GM23338 (cell line): ENCODE data around the gene RGS6. TPM values are rescaled to one million over a fixed set of nuclear protein-coding genes. Genes with fewer than 3 reads are reported as not detected.

Experiments
- ATAC-seq: fragments of 200-7000 bp; cut with Tn5 transposase; 3 replicates; pipeline ENCODE4 v1.9.1; 2020
- DNase-seq: peaks from one replicate; pipeline ENCODE4 v3.0.0-alpha.2; 2015; ENCODE audit warnings: low spot score
- H2AFZ ChIP-seq: fragments of 200-600 bp; sonication (generic); 2 replicates; pipeline ENCODE4 v1.8.0; 2016; ENCODE audit warnings: antibody characterized with exemption, mild to moderate bottlenecking, moderate library complexity
- H3F3A ChIP-seq: fragments of 200-600 bp; sonication (generic); replicated peaks from 2 replicates; pipeline ENCODE4 v1.8.0; 2017; ENCODE audit warnings: antibody characterized with exemption, mixed run types, low read depth
- H3K27ac ChIP-seq: fragments of 200-600 bp; sonication (generic); 2 replicates; pipeline ENCODE4 v1.6.1; 2016; ENCODE audit warnings: low read depth
- H3K27me3 ChIP-seq: fragments of 200-600 bp; sonication (generic); 2 replicates; pipeline ENCODE4 v1.8.0; 2016; ENCODE audit warnings: mild to moderate bottlenecking, mixed run types, moderate library complexity; ENCODE audit not compliant: insufficient read depth
- H3K36me3 ChIP-seq: fragments of 200-600 bp; sonication (generic); 2 replicates; pipeline ENCODE4 v1.8.0; 2016; ENCODE audit warnings: mild to moderate bottlenecking; ENCODE audit not compliant: insufficient read depth
- H3K4me1 ChIP-seq: fragments of 200-600 bp; sonication (generic); 2 replicates; pipeline ENCODE4 v1.8.0; 2016; ENCODE audit warnings: mild to moderate bottlenecking, moderate library complexity; ENCODE audit not compliant: insufficient read depth
- H3K4me2 ChIP-seq: fragments of 200-600 bp; sonication (generic); 2 replicates; pipeline ENCODE4 v1.7.1; 2017; ENCODE audit warnings: mixed run types
- H3K4me3 ChIP-seq: fragments of 200-600 bp; sonication (generic); 2 replicates; pipeline ENCODE4 v1.6.1; 2016; ENCODE audit warnings: mixed run types
- H3K79me2 ChIP-seq: fragments of 200-600 bp; sonication (generic); replicated peaks from 2 replicates; pipeline ENCODE4 v1.8.0; 2017; ENCODE audit warnings: mild to moderate bottlenecking; ENCODE audit not compliant: insufficient read depth
- H3K9me2 ChIP-seq: fragments of 200-600 bp; sonication (generic); 2 replicates; pipeline ENCODE4 v1.8.0; 2017; ENCODE audit not compliant: insufficient read depth
- H4K20me1 ChIP-seq: fragments of 200-600 bp; sonication (generic); replicated peaks from 2 replicates; pipeline ENCODE4 v1.8.0; 2017; ENCODE audit warnings: mild to moderate bottlenecking; ENCODE audit not compliant: insufficient read depth
- H3K27ac Mint-ChIP-seq: 2 replicates; pipeline ENCODE4 v1.8.0; 2020; ENCODE audit warnings: inconsistent platforms, mild to moderate bottlenecking, moderate library complexity, mixed read lengths
- H3K27me3 Mint-ChIP-seq: 3 replicates; pipeline ENCODE4 v1.8.0; 2022; ENCODE audit warnings: low read depth, mild to moderate bottlenecking, moderate library complexity, mixed read lengths, inconsistent platforms; ENCODE audit not compliant: insufficient read depth, poor library complexity
- H3K36me3 Mint-ChIP-seq: 3 replicates; pipeline ENCODE4 v1.8.0; 2021; ENCODE audit warnings: low read depth, mild to moderate bottlenecking, inconsistent platforms, moderate library complexity, mixed read lengths
- H3K4me1 Mint-ChIP-seq: 3 replicates; pipeline ENCODE4 v1.8.0; 2020; ENCODE audit warnings: mild to moderate bottlenecking, inconsistent platforms, mixed read lengths
- H3K4me3 Mint-ChIP-seq: 3 replicates; pipeline ENCODE4 v1.8.0; 2021; ENCODE audit warnings: moderate library complexity, mild to moderate bottlenecking, inconsistent platforms, mixed read lengths
- H3K9me3 Mint-ChIP-seq: 3 replicates; pipeline ENCODE4 v1.8.0; 2020; ENCODE audit warnings: moderate library complexity, mild to moderate bottlenecking, inconsistent platforms, mixed read lengths
- CREB1 ChIP-seq: fragments of 250-450 bp; sonication (Bioruptor Pico); IDR thresholded peaks from 2 replicates; pipeline ENCODE4 v1.5.0; 2020; ENCODE audit warnings: low read depth, mild to moderate bottlenecking, moderate library complexity
- EZH2 ChIP-seq: fragments of 200-600 bp; sonication (generic); IDR thresholded peaks from one replicate; pipeline ENCODE4 v1.8.0; 2017; ENCODE audit warnings: antibody characterized with exemption, mild to moderate bottlenecking, low read depth; ENCODE audit not compliant: unreplicated experiment
- EZH2phosphoT487 ChIP-seq: fragments of 200-600 bp; sonication (generic); IDR thresholded peaks from one replicate; pipeline ENCODE4 v1.8.1; 2018; ENCODE audit warnings: antibody characterized with exemption; ENCODE audit not compliant: unreplicated experiment
- NANOG ChIP-seq: IDR thresholded peaks from 2 replicates; pipeline ENCODE4 v1.6.1; 2016; ENCODE audit warnings: antibody characterized with exemption, borderline replicate concordance
- POLR2AphosphoS5 ChIP-seq: IDR thresholded peaks from 2 replicates; pipeline ENCODE4 v1.6.1; 2016; ENCODE audit warnings: antibody characterized with exemption, low read depth
- ZNF114 ChIP-seq: fragments of 250-450 bp; sonication (Bioruptor Pico); IDR thresholded peaks from 2 replicates; pipeline ENCODE4 v1.5.0; 2020; ENCODE audit warnings: mild to moderate bottlenecking, moderate library complexity
- ZNF331 ChIP-seq: fragments of 250-450 bp; sonication (Bioruptor Pico); IDR thresholded peaks from 2 replicates; pipeline ENCODE4 v1.5.0; 2020; ENCODE audit warnings: low read depth, mild to moderate bottlenecking, moderate library complexity
- polyA plus RNA-seq: library from polyadenylated mRNA; unstranded; fragments of >200 nt; fragmentation: Nextera tagmentation; extraction: Ambion mirVana; gene quantifications from 2 replicates; pipeline ENCODE4 v1.2.1, GENCODE V29; 2016
- total RNA-seq: library from RNA; depleted of rRNA; stranded (reverse); fragments of >200 nt; shearing (Covaris generic); gene quantifications from 2 replicates; pipeline ENCODE4 v1.2.3, GENCODE V29; 2014
- TF ChIP-seq, protein P1 (sequence below): IDR thresholded peaks from 2 replicates; pipeline ENCODE4 v1.6.1; 2016; ENCODE audit warnings: antibody characterized with exemption
- TF ChIP-seq, protein P2 (sequence below), 2 experiments: fragments of 200-600 bp in 1 of 2; sonication (generic) in 1 of 2; conservative IDR thresholded peaks; 2 replicates each; pipeline versions ENCODE4 v1.5.1 to v1.6.1; 2016 to 2017; ENCODE audit warnings: antibody characterized with exemption in 2 of 2, low read depth in 2 of 2, mild to moderate bottlenecking in 2 of 2, moderate library complexity in 1 of 2
- TF ChIP-seq, protein P3 (sequence below): fragments of 250-450 bp; sonication (Bioruptor Pico); IDR thresholded peaks from 2 replicates; pipeline ENCODE4 v1.5.0; 2020; ENCODE audit warnings: mild to moderate bottlenecking, moderate library complexity
- TF ChIP-seq, protein P4 (sequence below): IDR thresholded peaks from one replicate; pipeline ENCODE4 v1.6.1; 2018; ENCODE audit warnings: antibody characterized with exemption; ENCODE audit not compliant: unreplicated experiment

The RGS6 gene
- total and polyA plus RNA-seq, 2 experiments from 2014 or later, result 0.66 to 0.83 TPM

DNA sequence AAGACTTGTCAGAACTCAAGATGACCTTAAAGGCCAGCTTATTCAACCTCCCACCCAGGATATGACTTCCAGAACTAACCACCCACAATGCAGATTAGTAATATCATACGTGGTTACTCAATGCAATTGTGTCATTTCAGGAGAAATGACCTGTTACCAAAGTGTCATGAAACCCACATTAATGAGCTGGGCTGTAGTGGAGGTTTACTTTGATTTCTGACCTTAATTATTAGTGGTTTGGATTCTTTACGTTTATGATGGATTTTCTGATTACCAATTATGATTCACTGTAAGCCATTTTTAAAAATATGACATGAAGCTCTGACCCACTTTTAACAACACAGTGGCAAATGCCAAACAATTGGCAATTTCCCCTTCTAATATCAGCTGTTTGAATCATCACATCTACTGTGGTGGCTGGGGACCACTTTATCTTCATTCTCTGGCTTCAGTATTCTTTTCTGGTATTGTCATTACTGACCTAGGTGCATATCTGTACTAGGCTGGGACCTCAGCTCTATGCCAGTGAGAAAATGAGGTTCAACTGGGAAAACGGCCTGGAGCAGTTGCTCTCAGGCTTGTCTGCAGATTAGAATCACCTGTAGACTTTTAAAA is 223.3 kb downstream of the RGS6 start:
- Mint-ChIP-seq H3K9me3 (peaks cover 21% of the 10 kb centered on the region), H3K27me3 (peaks cover 2% of the 10 kb centered on the region), H3K27ac (no peak overlapping the region), H3K4me3 (no peak overlapping the region), H3K4me1 (peaks cover 3% of the 10 kb centered on the region; the same call in 2 of the 3 replicates), H3K36me3 (peaks cover 13% of the 10 kb centered on the region; the same call in 2 of the 3 replicates)
- no peaks in the 10 kb centered on the region for H3K36me3 ChIP-seq
- no peaks in the 10 kb centered on the region for H3K27me3 ChIP-seq
- no peak overlapping the region for H3K27ac ChIP-seq
- no peaks in the 10 kb centered on the region for H4K20me1 ChIP-seq
- ATAC-seq (no peak), DNase-seq (no peak)
- no peaks in the 10 kb centered on the region for H3F3A ChIP-seq
- TF ChIP-seq EZH2, result no peak
- no peak for TF ChIP-seq EZH2phosphoT487
- TF ChIP-seq, protein P1, sequence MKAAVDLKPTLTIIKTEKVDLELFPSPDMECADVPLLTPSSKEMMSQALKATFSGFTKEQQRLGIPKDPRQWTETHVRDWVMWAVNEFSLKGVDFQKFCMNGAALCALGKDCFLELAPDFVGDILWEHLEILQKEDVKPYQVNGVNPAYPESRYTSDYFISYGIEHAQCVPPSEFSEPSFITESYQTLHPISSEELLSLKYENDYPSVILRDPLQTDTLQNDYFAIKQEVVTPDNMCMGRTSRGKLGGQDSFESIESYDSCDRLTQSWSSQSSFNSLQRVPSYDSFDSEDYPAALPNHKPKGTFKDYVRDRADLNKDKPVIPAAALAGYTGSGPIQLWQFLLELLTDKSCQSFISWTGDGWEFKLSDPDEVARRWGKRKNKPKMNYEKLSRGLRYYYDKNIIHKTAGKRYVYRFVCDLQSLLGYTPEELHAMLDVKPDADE, result no peak
- TF ChIP-seq, protein P2, sequence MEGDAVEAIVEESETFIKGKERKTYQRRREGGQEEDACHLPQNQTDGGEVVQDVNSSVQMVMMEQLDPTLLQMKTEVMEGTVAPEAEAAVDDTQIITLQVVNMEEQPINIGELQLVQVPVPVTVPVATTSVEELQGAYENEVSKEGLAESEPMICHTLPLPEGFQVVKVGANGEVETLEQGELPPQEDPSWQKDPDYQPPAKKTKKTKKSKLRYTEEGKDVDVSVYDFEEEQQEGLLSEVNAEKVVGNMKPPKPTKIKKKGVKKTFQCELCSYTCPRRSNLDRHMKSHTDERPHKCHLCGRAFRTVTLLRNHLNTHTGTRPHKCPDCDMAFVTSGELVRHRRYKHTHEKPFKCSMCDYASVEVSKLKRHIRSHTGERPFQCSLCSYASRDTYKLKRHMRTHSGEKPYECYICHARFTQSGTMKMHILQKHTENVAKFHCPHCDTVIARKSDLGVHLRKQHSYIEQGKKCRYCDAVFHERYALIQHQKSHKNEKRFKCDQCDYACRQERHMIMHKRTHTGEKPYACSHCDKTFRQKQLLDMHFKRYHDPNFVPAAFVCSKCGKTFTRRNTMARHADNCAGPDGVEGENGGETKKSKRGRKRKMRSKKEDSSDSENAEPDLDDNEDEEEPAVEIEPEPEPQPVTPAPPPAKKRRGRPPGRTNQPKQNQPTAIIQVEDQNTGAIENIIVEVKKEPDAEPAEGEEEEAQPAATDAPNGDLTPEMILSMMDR (conservative IDR thresholded peaks at IDR 0.05; ENCODE audit: low read depth in 2 of 2), result no peak
- no peak for TF ChIP-seq ZNF331 (CRISPR knock-in tag)
- no peak for TF ChIP-seq CREB1 (CRISPR knock-in tag)
- TF ChIP-seq ZNF114 (CRISPR knock-in tag), result no peak
- TF ChIP-seq, protein P3, sequence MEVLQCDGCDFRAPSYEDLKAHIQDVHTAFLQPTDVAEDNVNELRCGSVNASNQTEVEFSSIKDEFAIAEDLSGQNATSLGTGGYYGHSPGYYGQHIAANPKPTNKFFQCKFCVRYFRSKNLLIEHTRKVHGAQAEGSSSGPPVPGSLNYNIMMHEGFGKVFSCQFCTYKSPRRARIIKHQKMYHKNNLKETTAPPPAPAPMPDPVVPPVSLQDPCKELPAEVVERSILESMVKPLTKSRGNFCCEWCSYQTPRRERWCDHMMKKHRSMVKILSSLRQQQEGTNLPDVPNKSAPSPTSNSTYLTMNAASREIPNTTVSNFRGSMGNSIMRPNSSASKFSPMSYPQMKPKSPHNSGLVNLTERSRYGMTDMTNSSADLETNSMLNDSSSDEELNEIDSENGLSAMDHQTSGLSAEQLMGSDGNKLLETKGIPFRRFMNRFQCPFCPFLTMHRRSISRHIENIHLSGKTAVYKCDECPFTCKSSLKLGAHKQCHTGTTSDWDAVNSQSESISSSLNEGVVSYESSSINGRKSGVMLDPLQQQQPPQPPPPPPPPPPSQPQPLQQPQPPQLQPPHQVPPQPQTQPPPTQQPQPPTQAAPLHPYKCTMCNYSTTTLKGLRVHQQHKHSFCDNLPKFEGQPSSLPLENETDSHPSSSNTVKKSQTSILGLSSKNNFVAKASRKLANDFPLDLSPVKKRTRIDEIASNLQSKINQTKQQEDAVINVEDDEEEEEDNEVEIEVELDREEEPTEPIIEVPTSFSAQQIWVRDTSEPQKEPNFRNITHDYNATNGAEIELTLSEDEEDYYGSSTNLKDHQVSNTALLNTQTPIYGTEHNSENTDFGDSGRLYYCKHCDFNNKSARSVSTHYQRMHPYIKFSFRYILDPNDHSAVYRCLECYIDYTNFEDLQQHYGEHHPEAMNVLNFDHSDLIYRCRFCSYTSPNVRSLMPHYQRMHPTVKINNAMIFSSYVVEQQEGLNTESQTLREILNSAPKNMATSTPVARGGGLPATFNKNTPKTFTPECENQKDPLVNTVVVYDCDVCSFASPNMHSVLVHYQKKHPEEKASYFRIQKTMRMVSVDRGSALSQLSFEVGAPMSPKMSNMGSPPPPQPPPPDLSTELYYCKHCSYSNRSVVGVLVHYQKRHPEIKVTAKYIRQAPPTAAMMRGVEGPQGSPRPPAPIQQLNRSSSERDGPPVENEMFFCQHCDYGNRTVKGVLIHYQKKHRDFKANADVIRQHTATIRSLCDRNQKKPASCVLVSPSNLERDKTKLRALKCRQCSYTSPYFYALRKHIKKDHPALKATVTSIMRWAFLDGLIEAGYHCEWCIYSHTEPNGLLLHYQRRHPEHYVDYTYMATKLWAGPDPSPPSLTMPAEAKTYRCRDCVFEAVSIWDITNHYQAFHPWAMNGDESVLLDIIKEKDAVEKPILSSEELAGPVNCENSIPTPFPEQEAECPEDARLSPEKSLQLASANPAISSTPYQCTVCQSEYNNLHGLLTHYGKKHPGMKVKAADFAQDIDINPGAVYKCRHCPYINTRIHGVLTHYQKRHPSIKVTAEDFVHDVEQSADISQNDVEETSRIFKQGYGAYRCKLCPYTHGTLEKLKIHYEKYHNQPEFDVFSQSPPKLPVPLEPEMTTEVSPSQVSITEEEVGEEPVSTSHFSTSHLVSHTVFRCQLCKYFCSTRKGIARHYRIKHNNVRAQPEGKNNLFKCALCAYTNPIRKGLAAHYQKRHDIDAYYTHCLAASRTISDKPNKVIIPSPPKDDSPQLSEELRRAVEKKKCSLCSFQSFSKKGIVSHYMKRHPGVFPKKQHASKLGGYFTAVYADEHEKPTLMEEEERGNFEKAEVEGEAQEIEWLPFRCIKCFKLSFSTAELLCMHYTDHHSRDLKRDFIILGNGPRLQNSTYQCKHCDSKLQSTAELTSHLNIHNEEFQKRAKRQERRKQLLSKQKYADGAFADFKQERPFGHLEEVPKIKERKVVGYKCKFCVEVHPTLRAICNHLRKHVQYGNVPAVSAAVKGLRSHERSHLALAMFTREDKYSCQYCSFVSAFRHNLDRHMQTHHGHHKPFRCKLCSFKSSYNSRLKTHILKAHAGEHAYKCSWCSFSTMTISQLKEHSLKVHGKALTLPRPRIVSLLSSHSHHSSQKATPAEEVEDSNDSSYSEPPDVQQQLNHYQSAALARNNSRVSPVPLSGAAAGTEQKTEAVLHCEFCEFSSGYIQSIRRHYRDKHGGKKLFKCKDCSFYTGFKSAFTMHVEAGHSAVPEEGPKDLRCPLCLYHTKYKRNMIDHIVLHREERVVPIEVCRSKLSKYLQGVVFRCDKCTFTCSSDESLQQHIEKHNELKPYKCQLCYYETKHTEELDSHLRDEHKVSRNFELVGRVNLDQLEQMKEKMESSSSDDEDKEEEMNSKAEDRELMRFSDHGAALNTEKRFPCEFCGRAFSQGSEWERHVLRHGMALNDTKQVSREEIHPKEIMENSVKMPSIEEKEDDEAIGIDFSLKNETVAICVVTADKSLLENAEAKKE (CRISPR knock-in tag), result no peak
- no peak for TF ChIP-seq POLR2AphosphoS5
- TF ChIP-seq NANOG, result no peak
- TF ChIP-seq, protein P4, sequence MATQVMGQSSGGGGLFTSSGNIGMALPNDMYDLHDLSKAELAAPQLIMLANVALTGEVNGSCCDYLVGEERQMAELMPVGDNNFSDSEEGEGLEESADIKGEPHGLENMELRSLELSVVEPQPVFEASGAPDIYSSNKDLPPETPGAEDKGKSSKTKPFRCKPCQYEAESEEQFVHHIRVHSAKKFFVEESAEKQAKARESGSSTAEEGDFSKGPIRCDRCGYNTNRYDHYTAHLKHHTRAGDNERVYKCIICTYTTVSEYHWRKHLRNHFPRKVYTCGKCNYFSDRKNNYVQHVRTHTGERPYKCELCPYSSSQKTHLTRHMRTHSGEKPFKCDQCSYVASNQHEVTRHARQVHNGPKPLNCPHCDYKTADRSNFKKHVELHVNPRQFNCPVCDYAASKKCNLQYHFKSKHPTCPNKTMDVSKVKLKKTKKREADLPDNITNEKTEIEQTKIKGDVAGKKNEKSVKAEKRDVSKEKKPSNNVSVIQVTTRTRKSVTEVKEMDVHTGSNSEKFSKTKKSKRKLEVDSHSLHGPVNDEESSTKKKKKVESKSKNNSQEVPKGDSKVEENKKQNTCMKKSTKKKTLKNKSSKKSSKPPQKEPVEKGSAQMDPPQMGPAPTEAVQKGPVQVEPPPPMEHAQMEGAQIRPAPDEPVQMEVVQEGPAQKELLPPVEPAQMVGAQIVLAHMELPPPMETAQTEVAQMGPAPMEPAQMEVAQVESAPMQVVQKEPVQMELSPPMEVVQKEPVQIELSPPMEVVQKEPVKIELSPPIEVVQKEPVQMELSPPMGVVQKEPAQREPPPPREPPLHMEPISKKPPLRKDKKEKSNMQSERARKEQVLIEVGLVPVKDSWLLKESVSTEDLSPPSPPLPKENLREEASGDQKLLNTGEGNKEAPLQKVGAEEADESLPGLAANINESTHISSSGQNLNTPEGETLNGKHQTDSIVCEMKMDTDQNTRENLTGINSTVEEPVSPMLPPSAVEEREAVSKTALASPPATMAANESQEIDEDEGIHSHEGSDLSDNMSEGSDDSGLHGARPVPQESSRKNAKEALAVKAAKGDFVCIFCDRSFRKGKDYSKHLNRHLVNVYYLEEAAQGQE, result no peak
- H3K9me2 ChIP-seq, result peaks cover 18% of the 10 kb centered on the region
- no peak overlapping the region for H3K4me3 ChIP-seq
- no peaks in the 10 kb centered on the region for H3K79me2 ChIP-seq
- no peak overlapping the region for H3K4me2 ChIP-seq
- no peaks in the 10 kb centered on the region for H3K4me1 ChIP-seq
- H2AFZ ChIP-seq, result no peak overlapping the region
